IMR-90 (cell line): ENCODE results near the gene ADGRG7. TPM values are rescaled to one million over a fixed set of nuclear protein-coding genes. Genes with fewer than 3 reads are reported as not detected.

ENCODE experiments used
- ATAC-seq: fragments of 200-7000 bp; cut with Tn5 transposase; 2 replicates; pipeline ENCODE4 v1.9.1; 2020; ENCODE audit warnings: low read depth, mild to moderate bottlenecking, moderate library complexity
- BruUV-seq: library from RNA; stranded (reverse); fragments of 400-500 nt; replicated peaks from 2 replicates; lab custom pipeline; 2021; lab: Mats Ljungman, UMichigan
- CTCF ChIA-PET: fragments of 300-600 bp; formaldehyde crosslinking; extraction: SDS; loops from one replicate; lab custom pipeline; 2021; ENCODE audit warnings: antibody characterized with exemption; lab: Yijun Ruan, JAX
- POLR2A ChIA-PET: fragments of 300-600 bp; sonication (Branson Sonifier 250); formaldehyde crosslinking; loops from one replicate; lab custom pipeline; 2022; ENCODE audit warnings: antibody characterized with exemption; ENCODE audit not compliant: unreplicated experiment; lab: Charles Lee
- DNase-seq: peaks from one replicate; pipeline ENCODE4 v3.0.0; 2013
- H2AFZ ChIP-seq: replicated peaks from 2 replicates; pipeline ENCODE3; 2013; ENCODE audit warnings: low read length, mild to moderate bottlenecking; ENCODE audit not compliant: poor library complexity
- H2AK5ac ChIP-seq: 2 replicates; pipeline ENCODE4 v1.6.1; 2013; ENCODE audit warnings: low read depth, low read length, inconsistent platforms
- H2AK9ac ChIP-seq: replicated peaks from 2 replicates; pipeline ENCODE3; 2013; ENCODE audit warnings: mild to moderate bottlenecking, low read depth, low read length, moderate library complexity; ENCODE audit not compliant: poor library complexity
- H2BK120ac ChIP-seq: 2 replicates; pipeline ENCODE4 v1.6.1; 2013; ENCODE audit warnings: low read depth, low read length, inconsistent platforms
- H2BK15ac ChIP-seq: 3 replicates; pipeline ENCODE4 v1.6.1; 2013; ENCODE audit warnings: low read depth, low read length, inconsistent platforms
- H2BK20ac ChIP-seq: 2 replicates; pipeline ENCODE4 v1.6.1; 2013; ENCODE audit warnings: low read depth, mild to moderate bottlenecking, inconsistent platforms, low read length, moderate library complexity
- H2BK5ac ChIP-seq: 2 replicates; pipeline ENCODE4 v1.6.1; 2013; ENCODE audit warnings: mild to moderate bottlenecking, low read depth, low read length, inconsistent platforms; ENCODE audit not compliant: poor library complexity, severe bottlenecking
- H3K14ac ChIP-seq: replicated peaks from 2 replicates; pipeline ENCODE4 v1.6.1; 2013; ENCODE audit warnings: low read depth, low read length, inconsistent platforms
- H3K18ac ChIP-seq: 2 replicates; pipeline ENCODE4 v1.6.1; 2013; ENCODE audit warnings: low read depth, low read length, control low read depth
- H3K23ac ChIP-seq: 2 replicates; pipeline ENCODE4 v1.6.1; 2013; ENCODE audit warnings: low read depth, low read length, inconsistent platforms
- H3K27ac ChIP-seq: 2 replicates; pipeline ENCODE4 v1.5.1; 2013; ENCODE audit warnings: mild to moderate bottlenecking, control low read depth, low read length; ENCODE audit not compliant: insufficient read depth
- H3K27me3 ChIP-seq: 2 replicates; pipeline ENCODE4 v1.6.1; 2013; ENCODE audit warnings: low read length; ENCODE audit not compliant: control insufficient read depth, insufficient read depth
- H3K36me3 ChIP-seq: 2 replicates; pipeline ENCODE4 v1.6.1; 2013; ENCODE audit warnings: low read length, mixed read lengths; ENCODE audit not compliant: control insufficient read depth, insufficient read depth
- H3K4ac ChIP-seq: 2 replicates; pipeline ENCODE4 v1.6.1; 2013; ENCODE audit warnings: low read depth, low read length, inconsistent platforms
- H3K4me1 ChIP-seq: 2 replicates; pipeline ENCODE4 v1.6.1; 2013; ENCODE audit warnings: low read length, mixed read lengths; ENCODE audit not compliant: control insufficient read depth, insufficient read depth
- H3K4me2 ChIP-seq: 2 replicates; pipeline ENCODE4 v1.6.1; 2013; ENCODE audit warnings: low read depth, mild to moderate bottlenecking, control low read depth, low read length, moderate library complexity
- H3K4me3 ChIP-seq: 2 replicates; pipeline ENCODE4 v1.5.1; 2013; ENCODE audit warnings: low read depth, mild to moderate bottlenecking, control low read depth, low read length, moderate library complexity; ENCODE audit not compliant: insufficient read depth
- H3K56ac ChIP-seq: 2 replicates; pipeline ENCODE4 v1.6.1; 2013; ENCODE audit warnings: low read length, inconsistent platforms; ENCODE audit not compliant: insufficient read depth; ENCODE audit errors: extremely low read depth
- H3K79me1 ChIP-seq, 2 experiments: 2 replicates each; pipeline ENCODE4 v1.6.1; 2013; ENCODE audit warnings: low read length in 2 of 2, inconsistent platforms in 1 of 2, low read depth in 1 of 2
- H3K9ac ChIP-seq: 2 replicates; pipeline ENCODE4 v1.6.1; 2013; ENCODE audit warnings: low read depth, low read length, control low read depth
- H3K9me1 ChIP-seq: 2 replicates; pipeline ENCODE4 v1.6.1; 2013; ENCODE audit warnings: low read length, inconsistent platforms; ENCODE audit not compliant: insufficient read depth
- H3K9me3 ChIP-seq: 2 replicates; pipeline ENCODE4 v1.6.1; 2013; ENCODE audit warnings: low read length; ENCODE audit not compliant: control insufficient read depth, insufficient read depth
- H4K20me1 ChIP-seq: 2 replicates; pipeline ENCODE4 v1.6.1; 2013; ENCODE audit warnings: low read length, inconsistent platforms; ENCODE audit not compliant: insufficient read depth
- H4K5ac ChIP-seq: 2 replicates; pipeline ENCODE4 v1.6.1; 2013; ENCODE audit warnings: mild to moderate bottlenecking, low read depth, low read length, control low read depth
- H4K8ac ChIP-seq, 2 experiments: 2 replicates each; pipeline ENCODE4 v1.6.1; 2013; ENCODE audit warnings: low read depth in 2 of 2, low read length in 2 of 2, control low read depth in 1 of 2, inconsistent platforms in 1 of 2
- H4K91ac ChIP-seq: 2 replicates; pipeline ENCODE4 v1.6.1; 2013; ENCODE audit warnings: low read depth, low read length, inconsistent platforms; ENCODE audit not compliant: insufficient read depth
- BHLHE40 ChIP-seq: fragments of 150-350 bp; IDR thresholded peaks from 2 replicates; pipeline ENCODE4 v1.6.1; 2016; ENCODE audit warnings: mild to moderate bottlenecking, low read depth, low read length
- CEBPB ChIP-seq: IDR thresholded peaks from 2 replicates; pipeline ENCODE4 v1.6.1; 2012; ENCODE audit warnings: low read depth, low read length, improper control_type of control experiment
- CHD1 ChIP-seq: IDR thresholded peaks from 2 replicates; pipeline ENCODE4 v1.6.1; 2012; ENCODE audit warnings: low read depth, low read length, improper control_type of control experiment
- MAFK ChIP-seq: IDR thresholded peaks from 2 replicates; pipeline ENCODE4 v1.6.1; 2012; ENCODE audit warnings: low read depth, low read length, improper control_type of control experiment
- MAZ ChIP-seq: IDR thresholded peaks from 2 replicates; pipeline ENCODE4 v1.6.1; 2012; ENCODE audit warnings: low read depth, mild to moderate bottlenecking, low read length, improper control_type of control experiment, moderate library complexity, borderline replicate concordance
- NFE2L2 ChIP-seq: fragments of 150-350 bp; IDR thresholded peaks from 2 replicates; pipeline ENCODE4 v1.6.1; 2016; ENCODE audit warnings: low read depth, mild to moderate bottlenecking, low read length
- RCOR1 ChIP-seq: IDR thresholded peaks from 2 replicates; pipeline ENCODE4 v1.6.1; 2012; ENCODE audit warnings: mild to moderate bottlenecking, low read length, improper control_type of control experiment; ENCODE audit not compliant: insufficient replicate concordance
- RFX5 ChIP-seq: IDR thresholded peaks from 2 replicates; pipeline ENCODE4 v1.8.0; 2012; ENCODE audit warnings: low read depth, mild to moderate bottlenecking, low read length, moderate library complexity
- WGBS, 2 experiments: methylation state at CpG; one replicate each; pipeline versions ENCODE4 v1.1.5 to v1.1.7; 2013; ENCODE audit warnings: missing lambda C conversion rate in 2 of 2; ENCODE audit not compliant: insufficient read length in 1 of 2; ENCODE audit errors: extremely low coverage in 2 of 2; 5-methylcytosine and 5-hydroxymethylcytosine counted together
- dilution Hi-C: fragments of 300-500 bp; cut with HindIII; formaldehyde crosslinking; loops from one replicate; pipeline ENCODE4 v1.14.3; 2018; ENCODE audit warnings: low sequenced_read_pairs; ENCODE audit not compliant: unreplicated experiment
- in situ Hi-C: fragments of 300-500 bp; cut with MboI; formaldehyde crosslinking; loops from 3 replicates; pipeline ENCODE4 v1.14.3; 2019; ENCODE audit warnings: low sequenced_read_pairs, inconsistent platforms, mixed read lengths
- intact Hi-C: fragments of 100-400 bp; cut with micrococcal nuclease; formaldehyde crosslinking; loops from 2 replicates; pipeline ENCODE4 v1.10.0; 2022
- polyA plus RNA-seq, 3 experiments: library from polyadenylated mRNA; depleted of rRNA; stranded (reverse); fragments of >200 nt; gene quantifications; 2 replicates each; pipeline ENCODE4 v1.2.3, GENCODE V29; 2012; ENCODE audit warnings: low replicate concordance in 1 of 3
- total RNA-seq: library from RNA; depleted of rRNA; stranded (reverse); fragments of >200 nt; gene quantifications from 2 replicates; pipeline ENCODE4 v1.2.3, GENCODE V29; 2012
- TF ChIP-seq, protein P1 (sequence below): fragments of 150-350 bp; IDR thresholded peaks from 2 replicates; pipeline ENCODE4 v1.6.1; 2016; ENCODE audit warnings: low read depth, mild to moderate bottlenecking, low read length, moderate library complexity, borderline replicate concordance
- TF ChIP-seq, protein P2 (sequence below): conservative IDR thresholded peaks from 2 replicates; pipeline ENCODE4 v1.5.1; 2012; ENCODE audit warnings: mild to moderate bottlenecking, low read depth, low read length, improper control_type of control experiment

Gene ADGRG7
- total and polyA plus RNA-seq, 2 of the 4 experiments (the other 2 are of a cell fraction) = not detected

DNA sequence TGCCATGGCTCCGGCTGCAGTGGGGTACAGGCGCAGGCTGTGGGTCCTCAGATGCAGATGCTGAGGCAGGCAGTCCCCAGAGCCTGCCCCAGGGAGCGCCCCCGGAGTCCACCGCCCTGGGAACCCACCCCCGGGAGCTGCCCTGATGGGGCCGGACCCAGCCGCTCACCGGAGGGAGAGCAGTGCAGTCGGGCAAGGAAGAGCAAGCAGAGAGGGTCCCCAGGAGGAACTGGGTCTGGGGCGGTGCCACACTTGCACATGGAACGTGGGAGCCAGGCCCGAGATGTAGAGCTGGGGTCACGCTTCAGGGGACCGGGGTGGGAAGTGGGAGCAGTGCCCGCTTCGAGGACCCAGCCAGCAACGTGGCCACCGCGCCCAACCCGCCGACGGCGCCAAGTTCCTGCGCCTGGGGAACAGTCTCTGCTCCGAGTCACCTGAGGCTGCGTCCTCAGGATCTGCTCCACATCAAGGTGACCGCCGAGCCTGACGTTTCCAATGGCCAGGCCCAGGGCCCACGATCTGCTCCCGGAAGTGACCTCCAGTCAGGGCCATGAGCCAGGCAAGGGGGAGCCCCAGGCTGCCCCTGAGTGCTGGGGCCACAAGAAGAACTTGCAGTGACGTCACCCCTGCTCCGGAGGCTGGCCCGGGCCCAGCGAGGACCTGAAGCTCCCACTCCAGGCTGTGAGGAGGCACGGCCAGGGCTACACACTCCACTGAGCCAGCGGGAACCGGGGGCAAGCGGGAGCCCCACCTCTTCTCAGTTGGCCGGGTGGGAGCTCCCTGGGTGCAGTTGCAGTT, 72.9 kb downstream of the ADGRG7 start:
- no peak overlapping the region for H2BK5ac ChIP-seq
- H3K36me3 ChIP-seq = no peaks in the 10 kb centered on the region
- no peaks in the 10 kb centered on the region for H4K20me1 ChIP-seq
- H3K4me2 ChIP-seq = no peak overlapping the region
- H3K4me3 ChIP-seq = no peak overlapping the region
- H2AK5ac ChIP-seq = no peak overlapping the region
- no peak overlapping the region for H4K5ac ChIP-seq
- intact Hi-C loops = no loop called here
- ChIA-PET POLR2A (no interaction called here), CTCF (no interaction called here)
- no peak overlapping the region for H3K18ac ChIP-seq
- WGBS, 2 experiments = 69% methylated on average over 21 of the region's 41 CpGs; no CpG with 5 or more reads in 1 of the 2 experiments
- no peak overlapping the region for H3K27ac ChIP-seq
- no peak overlapping the region for H4K91ac ChIP-seq
- no peaks in the 10 kb centered on the region for H3K4me1 ChIP-seq
- no TSS peak for BruUV-seq
- H4K8ac ChIP-seq = no peak overlapping the region
- H3K9me3 ChIP-seq = no peaks in the 10 kb centered on the region
- H3K56ac ChIP-seq = no peak overlapping the region
- peaks cover 4% of the 10 kb centered on the region; the same call in 1 of the 2 replicates for H3K9me1 ChIP-seq
- in situ Hi-C loops = no loop called here
- no peak overlapping the region for H3K23ac ChIP-seq
- no peak for TF ChIP-seq CEBPB
- TF ChIP-seq, protein P1, sequence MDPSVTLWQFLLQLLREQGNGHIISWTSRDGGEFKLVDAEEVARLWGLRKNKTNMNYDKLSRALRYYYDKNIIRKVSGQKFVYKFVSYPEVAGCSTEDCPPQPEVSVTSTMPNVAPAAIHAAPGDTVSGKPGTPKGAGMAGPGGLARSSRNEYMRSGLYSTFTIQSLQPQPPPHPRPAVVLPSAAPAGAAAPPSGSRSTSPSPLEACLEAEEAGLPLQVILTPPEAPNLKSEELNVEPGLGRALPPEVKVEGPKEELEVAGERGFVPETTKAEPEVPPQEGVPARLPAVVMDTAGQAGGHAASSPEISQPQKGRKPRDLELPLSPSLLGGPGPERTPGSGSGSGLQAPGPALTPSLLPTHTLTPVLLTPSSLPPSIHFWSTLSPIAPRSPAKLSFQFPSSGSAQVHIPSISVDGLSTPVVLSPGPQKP = no peak
- TF ChIP-seq, protein P2, sequence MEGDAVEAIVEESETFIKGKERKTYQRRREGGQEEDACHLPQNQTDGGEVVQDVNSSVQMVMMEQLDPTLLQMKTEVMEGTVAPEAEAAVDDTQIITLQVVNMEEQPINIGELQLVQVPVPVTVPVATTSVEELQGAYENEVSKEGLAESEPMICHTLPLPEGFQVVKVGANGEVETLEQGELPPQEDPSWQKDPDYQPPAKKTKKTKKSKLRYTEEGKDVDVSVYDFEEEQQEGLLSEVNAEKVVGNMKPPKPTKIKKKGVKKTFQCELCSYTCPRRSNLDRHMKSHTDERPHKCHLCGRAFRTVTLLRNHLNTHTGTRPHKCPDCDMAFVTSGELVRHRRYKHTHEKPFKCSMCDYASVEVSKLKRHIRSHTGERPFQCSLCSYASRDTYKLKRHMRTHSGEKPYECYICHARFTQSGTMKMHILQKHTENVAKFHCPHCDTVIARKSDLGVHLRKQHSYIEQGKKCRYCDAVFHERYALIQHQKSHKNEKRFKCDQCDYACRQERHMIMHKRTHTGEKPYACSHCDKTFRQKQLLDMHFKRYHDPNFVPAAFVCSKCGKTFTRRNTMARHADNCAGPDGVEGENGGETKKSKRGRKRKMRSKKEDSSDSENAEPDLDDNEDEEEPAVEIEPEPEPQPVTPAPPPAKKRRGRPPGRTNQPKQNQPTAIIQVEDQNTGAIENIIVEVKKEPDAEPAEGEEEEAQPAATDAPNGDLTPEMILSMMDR = no peak
- TF ChIP-seq NFE2L2 = no peak
- TF ChIP-seq RFX5 = no peak
- TF ChIP-seq CHD1 = no peak
- TF ChIP-seq MAFK = no peak
- TF ChIP-seq MAZ = no peak
- no peak for TF ChIP-seq RCOR1
- TF ChIP-seq BHLHE40 = no peak
- H3K9ac ChIP-seq = no peak overlapping the region
- H2AFZ ChIP-seq = peak overlapping the region; percentile 61
- H3K79me1 ChIP-seq = no peaks in the 10 kb centered on the region
- no peak overlapping the region for H2BK20ac ChIP-seq
- no peak overlapping the region for H2BK15ac ChIP-seq
- no peak overlapping the region for H2BK120ac ChIP-seq
- ATAC-seq = no peak
- H3K27me3 ChIP-seq = peaks cover 5% of the 10 kb centered on the region; the same call in 1 of the 2 replicates
- H3K4ac ChIP-seq = no peak overlapping the region
- H2AK9ac ChIP-seq = peak overlapping the region; percentile 37
- dilution Hi-C loops = no loop called here
- H3K14ac ChIP-seq = no peak overlapping the region
- no peak for DNase-seq
